DND-41 (cell line): ENCODE results near the gene DLGAP1.

Source experiments
- ATAC-seq: fragments of 200-7000 bp; cut with Tn5 transposase; 3 replicates; pipeline ENCODE4 v1.9.1; 2021; ENCODE audit warnings: low read depth; ENCODE audit not compliant: insufficient read depth
- DNase-seq: peaks from one replicate; pipeline ENCODE4 v3.0.0-alpha.2; 2020
- H2AFZ ChIP-seq: 2 replicates; pipeline ENCODE4 v1.6.0; 2012; ENCODE audit warnings: low read depth, low read length
- H3K27ac ChIP-seq: 2 replicates; pipeline ENCODE4 v1.5.1; 2012; ENCODE audit warnings: low read length, inconsistent platforms
- H3K27me3 ChIP-seq: fragments of 200-600 bp; sonication (generic); 2 replicates; pipeline ENCODE4 v1.6.0; 2012; ENCODE audit warnings: low read length, mild to moderate bottlenecking, inconsistent platforms; ENCODE audit not compliant: insufficient read depth, poor library complexity
- H3K36me3 ChIP-seq: 2 replicates; pipeline ENCODE4 v1.5.1; 2012; ENCODE audit warnings: low read length, inconsistent platforms; ENCODE audit not compliant: insufficient read depth
- H3K4me1 ChIP-seq: 2 replicates; pipeline ENCODE4 v1.5.1; 2012; ENCODE audit warnings: mild to moderate bottlenecking, low read length; ENCODE audit not compliant: insufficient read depth
- H3K4me2 ChIP-seq: 2 replicates; pipeline ENCODE4 v1.6.0; 2012; ENCODE audit warnings: mild to moderate bottlenecking, moderate library complexity, low read length, inconsistent platforms; ENCODE audit not compliant: insufficient read depth
- H3K4me3 ChIP-seq, 2 experiments: fragments of 200-600 bp in 1 of 2; shearing (Covaris generic) in 1 of 2; 2 replicates each; pipeline ENCODE4 v1.5.1; 2012 to 2016; ENCODE audit warnings: inconsistent platforms in 2 of 2, low read length in 2 of 2, mild to moderate bottlenecking in 2 of 2, low read depth in 1 of 2, moderate library complexity in 1 of 2
- H3K79me2 ChIP-seq: 2 replicates; pipeline ENCODE4 v1.6.0; 2012; ENCODE audit warnings: low read length, inconsistent platforms; ENCODE audit not compliant: insufficient read depth
- H3K9ac ChIP-seq: 2 replicates; pipeline ENCODE4 v1.6.0; 2012; ENCODE audit warnings: low read depth, mild to moderate bottlenecking, inconsistent platforms, low read length, moderate library complexity
- H3K9me3 ChIP-seq: 2 replicates; pipeline ENCODE4 v1.5.1; 2012; ENCODE audit warnings: low read length, moderate library complexity, mild to moderate bottlenecking, inconsistent platforms; ENCODE audit not compliant: insufficient read depth, severe bottlenecking
- H4K20me1 ChIP-seq: 2 replicates; pipeline ENCODE4 v1.6.0; 2012; ENCODE audit warnings: low read length; ENCODE audit not compliant: insufficient read depth
- EZH2 ChIP-seq: IDR thresholded peaks from 3 replicates; pipeline ENCODE4 v1.6.1; 2012; ENCODE audit warnings: borderline replicate concordance, low read depth, mild to moderate bottlenecking, moderate library complexity, low read length, inconsistent platforms; ENCODE audit not compliant: severe bottlenecking
- TF ChIP-seq, protein P1 (sequence below): IDR thresholded peaks from 2 replicates; pipeline ENCODE4 v1.5.1; 2012; ENCODE audit warnings: borderline replicate concordance, low read length, moderate library complexity, mild to moderate bottlenecking; ENCODE audit not compliant: poor library complexity, severe bottlenecking; ENCODE audit errors: extremely low read depth

DLGAP1 gene

GRCh38 chr18:3794537-3795348 is 660.4 kb downstream of the DLGAP1 start:
- DNase-seq (no peak), ATAC-seq (no peak)
- Histone ChIP-seq H3K36me3 (no peaks in the 10 kb centered on the region), H3K9ac (no peak overlapping the region), H3K27me3 (peaks cover 3% of the 10 kb centered on the region), H4K20me1 (no peaks in the 10 kb centered on the region), H2AFZ (no peak overlapping the region), H3K4me1 (no peaks in the 10 kb centered on the region), H3K27ac (no peak overlapping the region), H3K79me2 (no peaks in the 10 kb centered on the region), H3K4me2 (no peak overlapping the region), H3K4me3 (no peak overlapping the region), H3K9me3 (no peaks in the 10 kb centered on the region)
- no peak for TF ChIP-seq EZH2
- TF ChIP-seq, protein P1, sequence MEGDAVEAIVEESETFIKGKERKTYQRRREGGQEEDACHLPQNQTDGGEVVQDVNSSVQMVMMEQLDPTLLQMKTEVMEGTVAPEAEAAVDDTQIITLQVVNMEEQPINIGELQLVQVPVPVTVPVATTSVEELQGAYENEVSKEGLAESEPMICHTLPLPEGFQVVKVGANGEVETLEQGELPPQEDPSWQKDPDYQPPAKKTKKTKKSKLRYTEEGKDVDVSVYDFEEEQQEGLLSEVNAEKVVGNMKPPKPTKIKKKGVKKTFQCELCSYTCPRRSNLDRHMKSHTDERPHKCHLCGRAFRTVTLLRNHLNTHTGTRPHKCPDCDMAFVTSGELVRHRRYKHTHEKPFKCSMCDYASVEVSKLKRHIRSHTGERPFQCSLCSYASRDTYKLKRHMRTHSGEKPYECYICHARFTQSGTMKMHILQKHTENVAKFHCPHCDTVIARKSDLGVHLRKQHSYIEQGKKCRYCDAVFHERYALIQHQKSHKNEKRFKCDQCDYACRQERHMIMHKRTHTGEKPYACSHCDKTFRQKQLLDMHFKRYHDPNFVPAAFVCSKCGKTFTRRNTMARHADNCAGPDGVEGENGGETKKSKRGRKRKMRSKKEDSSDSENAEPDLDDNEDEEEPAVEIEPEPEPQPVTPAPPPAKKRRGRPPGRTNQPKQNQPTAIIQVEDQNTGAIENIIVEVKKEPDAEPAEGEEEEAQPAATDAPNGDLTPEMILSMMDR = no peak

GRCh38 chr18:3793545-3793944 is 661.6 kb downstream of the DLGAP1 start:
- Histone ChIP-seq H3K27ac (no peak overlapping the region), H3K79me2 (no peaks in the 10 kb centered on the region), H3K4me2 (no peak overlapping the region), H3K36me3 (no peaks in the 10 kb centered on the region), H3K4me3 (no peak overlapping the region), H4K20me1 (no peaks in the 10 kb centered on the region), H3K9me3 (no peaks in the 10 kb centered on the region), H3K9ac (no peak overlapping the region), H3K27me3 (peaks cover 8% of the 10 kb centered on the region), H2AFZ (no peak overlapping the region), H3K4me1 (no peaks in the 10 kb centered on the region)
- DNase-seq = no peak
- no peak for ATAC-seq
- TF ChIP-seq EZH2 = no peak
- TF ChIP-seq, protein P1 = no peak

- no peak overlapping the region for H3K4me3 ChIP-seq
- no peak for DNase-seq
- no peak overlapping the region for H2AFZ ChIP-seq
- H3K79me2 ChIP-seq = no peaks in the 10 kb centered on the region
- no peak for ATAC-seq
- H3K27ac ChIP-seq = no peak overlapping the region
- H3K9ac ChIP-seq = no peak overlapping the region
- H3K4me2 ChIP-seq = no peak overlapping the region
- H3K4me1 ChIP-seq = no peaks in the 10 kb centered on the region
- H3K36me3 ChIP-seq = no peaks in the 10 kb centered on the region
- peaks cover 5% of the 10 kb centered on the region for H3K27me3 ChIP-seq
- TF ChIP-seq, protein P1 = no peak
- no peak for TF ChIP-seq EZH2
- H3K9me3 ChIP-seq = no peaks in the 10 kb centered on the region
- H4K20me1 ChIP-seq = no peaks in the 10 kb centered on the region
These were observed 662.0 kb downstream of the DLGAP1 start for GRCh38 chr18:3793111-3793510.
